Fibroblast of pulmonary artery (primary cell): ENCODE data around the gene VSNL1.

Experiments
- DNase-seq: peaks from one replicate; pipeline ENCODE4 v3.0.0-alpha.2; 2010; ENCODE audit warnings: low read depth
- H3K4me3 ChIP-seq: replicated peaks from 2 replicates; pipeline ENCODE4 v1.5.1; 2011; ENCODE audit warnings: low read depth, mild to moderate bottlenecking, control low read depth, low read length, moderate library complexity
- TF ChIP-seq, protein P1 (sequence below): IDR thresholded peaks from 2 replicates; pipeline ENCODE4 v1.5.1; 2011; ENCODE audit warnings: mild to moderate bottlenecking, control low read depth, low read length, inconsistent platforms; ENCODE audit errors: missing control alignments

The VSNL1 gene

DNA sequence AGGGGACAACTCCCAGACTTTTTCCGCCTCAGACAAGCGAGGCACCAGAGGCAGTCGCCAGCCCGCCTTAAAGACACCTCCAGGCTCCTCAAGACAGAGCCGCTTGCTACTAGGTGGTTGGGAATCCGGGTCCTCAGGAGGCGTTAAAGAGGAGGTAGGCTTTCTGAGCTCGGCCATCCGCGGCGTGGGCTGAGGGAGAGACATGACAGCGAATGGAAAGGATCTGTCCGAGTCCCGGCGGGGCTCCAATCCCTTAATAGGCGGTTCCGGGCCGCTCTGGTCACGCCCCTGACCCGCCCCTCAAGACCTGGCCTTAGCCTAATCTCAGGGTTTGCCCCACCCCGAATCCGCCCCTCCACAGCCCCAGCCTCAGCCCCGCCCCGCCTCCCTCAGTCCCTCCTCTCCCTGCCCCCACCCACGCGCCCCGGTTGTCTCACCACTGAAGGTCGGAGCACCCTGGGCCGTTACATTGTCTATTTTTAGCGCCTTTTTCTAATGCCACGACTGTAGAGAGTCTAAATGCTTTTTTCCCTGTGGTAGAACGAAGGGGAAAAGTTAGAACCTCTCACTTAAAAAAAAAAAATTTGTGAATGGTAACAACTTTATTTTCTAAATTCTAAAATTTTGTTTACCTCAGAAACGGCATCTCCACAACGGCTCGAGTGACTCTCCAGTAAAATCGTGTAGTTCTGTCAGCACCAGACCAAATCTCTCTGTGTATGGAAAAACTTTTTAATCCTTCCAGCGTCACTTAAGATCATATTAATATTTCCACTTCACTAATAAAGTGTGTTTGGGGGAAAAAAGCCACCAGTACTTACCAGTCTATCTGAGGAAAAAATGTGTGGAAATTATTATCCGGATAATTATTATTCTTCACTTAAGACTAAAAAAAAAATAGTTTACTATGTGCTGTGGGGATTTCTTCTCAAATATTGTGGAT is 22.0 kb upstream of the VSNL1 start, which contains the start of gene RAD51AP2:
TSS of gene RAD51AP2 (minus strand) at position 229 of the 943 bp plus-strand sequence. CDS start at position 204, 25 bp downstream.
- TF ChIP-seq, protein P1, sequence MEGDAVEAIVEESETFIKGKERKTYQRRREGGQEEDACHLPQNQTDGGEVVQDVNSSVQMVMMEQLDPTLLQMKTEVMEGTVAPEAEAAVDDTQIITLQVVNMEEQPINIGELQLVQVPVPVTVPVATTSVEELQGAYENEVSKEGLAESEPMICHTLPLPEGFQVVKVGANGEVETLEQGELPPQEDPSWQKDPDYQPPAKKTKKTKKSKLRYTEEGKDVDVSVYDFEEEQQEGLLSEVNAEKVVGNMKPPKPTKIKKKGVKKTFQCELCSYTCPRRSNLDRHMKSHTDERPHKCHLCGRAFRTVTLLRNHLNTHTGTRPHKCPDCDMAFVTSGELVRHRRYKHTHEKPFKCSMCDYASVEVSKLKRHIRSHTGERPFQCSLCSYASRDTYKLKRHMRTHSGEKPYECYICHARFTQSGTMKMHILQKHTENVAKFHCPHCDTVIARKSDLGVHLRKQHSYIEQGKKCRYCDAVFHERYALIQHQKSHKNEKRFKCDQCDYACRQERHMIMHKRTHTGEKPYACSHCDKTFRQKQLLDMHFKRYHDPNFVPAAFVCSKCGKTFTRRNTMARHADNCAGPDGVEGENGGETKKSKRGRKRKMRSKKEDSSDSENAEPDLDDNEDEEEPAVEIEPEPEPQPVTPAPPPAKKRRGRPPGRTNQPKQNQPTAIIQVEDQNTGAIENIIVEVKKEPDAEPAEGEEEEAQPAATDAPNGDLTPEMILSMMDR, result no peak
- peak within 1 kb of the TSS; percentile 56 for H3K4me3 ChIP-seq
- DNase-seq, result peak; percentile 77

DNA sequence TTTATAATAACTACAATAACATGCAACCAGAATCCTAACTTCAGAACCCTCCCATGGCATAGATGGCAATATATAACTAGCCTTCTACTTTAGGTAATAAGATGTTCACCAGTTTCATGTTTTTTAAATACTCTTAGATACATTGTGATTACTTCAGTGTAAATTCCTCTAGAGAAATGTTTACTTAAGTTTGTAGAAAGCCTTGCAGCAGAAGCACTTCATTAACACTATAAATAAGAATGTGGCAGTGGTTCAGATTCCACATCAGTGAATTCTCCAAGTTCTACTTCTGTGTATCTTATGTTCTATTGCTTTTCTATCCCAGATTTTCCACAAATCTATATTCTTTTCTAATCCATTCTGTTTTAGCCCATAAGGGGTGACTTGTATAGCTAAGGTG is 21.0 kb upstream of the VSNL1 start:
- no peak overlapping the region for H3K4me3 ChIP-seq
- DNase-seq, result no peak
- TF ChIP-seq, protein P1, result no peak

DNA sequence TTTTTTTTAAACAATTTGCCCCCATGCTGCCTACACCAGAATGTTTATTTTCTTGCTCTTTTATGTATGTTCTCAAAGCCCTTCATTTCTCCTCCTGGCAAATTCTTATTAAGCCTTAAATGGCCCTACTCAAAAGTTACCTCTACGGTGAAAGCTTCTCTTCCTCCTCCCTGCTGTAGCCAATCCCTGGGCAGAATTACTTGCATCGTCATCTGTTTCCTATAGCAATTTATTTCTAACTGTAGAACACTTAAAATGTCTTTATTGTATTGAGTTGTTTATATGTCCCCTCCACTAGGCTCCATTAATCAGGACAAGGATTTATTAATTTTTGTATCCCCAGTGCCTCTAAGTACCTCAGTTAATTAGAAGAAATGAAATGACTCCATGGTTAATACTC is 19.7 kb upstream of the VSNL1 start:
- no peak overlapping the region for H3K4me3 ChIP-seq
- DNase-seq, result no peak
- TF ChIP-seq, protein P1, result no peak

DNA sequence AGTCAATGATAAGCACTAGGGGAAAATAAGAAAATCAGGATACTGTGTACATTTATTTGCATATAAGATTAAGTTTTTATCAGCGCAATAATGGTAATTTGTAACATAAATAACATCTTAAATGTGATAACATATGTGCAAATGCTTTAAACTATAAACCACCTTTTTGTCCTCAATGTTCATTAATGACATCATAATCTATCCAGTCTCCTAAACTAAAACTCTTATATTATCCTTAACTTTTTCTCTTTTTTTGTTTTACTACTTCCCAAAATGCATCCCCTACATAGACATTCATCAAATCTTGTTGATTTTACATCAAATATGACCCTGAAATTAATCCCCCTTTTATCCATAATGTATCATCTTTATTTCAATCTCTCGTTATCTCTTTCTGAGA is 18.9 kb upstream of the VSNL1 start:
- no peak overlapping the region for H3K4me3 ChIP-seq
- TF ChIP-seq, protein P1, result no peak
- DNase-seq, result no peak

DNA sequence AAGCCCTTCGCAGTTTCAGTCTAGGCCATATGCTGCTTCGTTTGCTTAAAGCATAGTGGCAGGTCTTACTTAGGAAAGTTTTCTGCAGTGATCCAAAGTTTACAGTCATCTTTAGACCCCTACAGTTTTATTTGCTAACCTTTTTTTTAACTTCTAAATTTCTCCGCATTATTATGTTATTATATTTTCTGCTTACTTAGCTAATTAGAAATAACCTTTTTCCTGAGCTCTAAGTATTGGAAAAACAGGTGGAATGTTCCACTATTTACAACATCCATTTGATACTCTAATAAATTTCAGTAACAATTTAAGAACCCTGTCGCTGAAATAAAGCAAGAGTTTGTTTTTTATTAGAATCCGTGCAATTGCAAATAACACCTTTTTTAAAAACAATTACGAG is 18.2 kb upstream of the VSNL1 start:
- no peak overlapping the region for H3K4me3 ChIP-seq
- TF ChIP-seq, protein P1, result no peak
- DNase-seq, result no peak

DNA sequence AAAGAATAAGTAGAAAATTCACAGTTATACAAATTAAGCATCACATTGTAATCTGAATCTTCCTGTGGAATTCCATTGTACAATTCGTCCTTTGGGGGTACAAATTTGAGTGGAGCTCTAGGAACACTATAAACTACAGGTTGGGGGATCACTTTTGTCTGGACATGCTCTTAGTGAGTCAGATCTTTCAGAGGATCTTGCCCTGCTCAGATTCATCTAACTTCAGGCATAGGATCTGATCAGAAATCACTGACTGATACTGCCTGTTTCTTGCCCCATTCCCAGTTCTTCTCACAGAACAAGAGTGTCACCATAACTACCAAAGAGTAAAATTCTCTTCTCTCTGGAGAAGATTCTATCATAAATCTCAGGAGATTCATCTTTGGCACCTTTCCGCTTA is 10.7 kb upstream of the VSNL1 start:
- no peak for DNase-seq
- no peak overlapping the region for H3K4me3 ChIP-seq
- TF ChIP-seq, protein P1, result no peak
